Endometrium (tissue), 2 donors: ENCODE results near the gene GADD45A.
A peak's percentile ranks its signal among the peaks of the same experiment; 100 is the strongest.
"Not testable (repeated sequence)": the region's sequence is repeated elsewhere in the genome, so short reads cannot be mapped to it uniquely, and the experiment has no call there.

Experiments used
- FAIRE-seq: peaks from 2 replicates; lab custom pipeline; 2012; peaks lifted over from hg19 to GRCh38; lab: Jason Lieb, UNC
- donor health status: control.
- donor health status: control.

GADD45A gene

GRCh38 chr1:67721650-67722291, 36.8 kb downstream of the GADD45A start:
- no peak for FAIRE-seq

GRCh38 chr1:67722292-67722944, 37.4 kb downstream of the GADD45A start:
- FAIRE-seq = no peak

GRCh38 chr1:67723126-67723525, 38.1 kb downstream of the GADD45A start:
- no peak for FAIRE-seq

GRCh38 chr1:67723620-67724019, 38.6 kb downstream of the GADD45A start:
- no peak for FAIRE-seq

- FAIRE-seq = peak; percentile 8
Measured at GRCh38 chr1:67724928-67725560, 40.0 kb downstream of the GADD45A start.

GRCh38 chr1:67726224-67726623, 41.2 kb downstream of the GADD45A start:
- FAIRE-seq = no peak

GRCh38 chr1:67729872-67730271, 44.9 kb downstream of the GADD45A start:
- FAIRE-seq = no peak

- not testable (repeated sequence) for FAIRE-seq
Measured at GRCh38 chr1:67730312-67730711, 45.3 kb downstream of the GADD45A start.

GRCh38 chr1:67731322-67731721, 46.3 kb downstream of the GADD45A start:
- no peak for FAIRE-seq

- FAIRE-seq = no peak
Measured at GRCh38 chr1:67732750-67733151, 47.8 kb downstream of the GADD45A start.

- FAIRE-seq = no peak
Measured at GRCh38 chr1:67733681-67734322, 48.8 kb downstream of the GADD45A start.

GRCh38 chr1:67734323-67734690, 49.3 kb downstream of the GADD45A start:
- FAIRE-seq = no peak

GRCh38 chr1:67735206-67735605, 50.2 kb downstream of the GADD45A start:
- FAIRE-seq = no peak

GRCh38 chr1:67735806-67736627, 51.0 kb downstream of the GADD45A start:
- no peak for FAIRE-seq

- FAIRE-seq = no peak
Measured at GRCh38 chr1:67736750-67737149, 51.7 kb downstream of the GADD45A start.

GRCh38 chr1:67737875-67738274, 52.9 kb downstream of the GADD45A start:
- no peak for FAIRE-seq
